B cell (primary cell): Measurements from ENCODE around the gene RAI1. TPM values are rescaled to one million over a fixed set of nuclear protein-coding genes. Genes with fewer than 3 reads are reported as not detected.

Source experiments
- ATAC-seq: fragments of 200-7000 bp; cut with Tn5 transposase; one replicate; pipeline ENCODE4 v1.10.0; 2021; ENCODE audit warnings: low read depth, mild to moderate bottlenecking, moderate number of reproducible peaks, moderate library complexity
- CTCF ChIA-PET: fragments of 350-600 bp; sonication (Branson Sonifier 250); formaldehyde crosslinking; loops from one replicate; lab custom pipeline; 2021; ENCODE audit warnings: antibody characterized with exemption, inconsistent platforms; lab: Charles Lee
- POLR2A ChIA-PET: fragments of 350-600 bp; sonication (Branson Sonifier 250); formaldehyde crosslinking; loops from one replicate; lab custom pipeline; 2021; ENCODE audit warnings: antibody characterized with exemption; lab: Charles Lee
- DNase-seq: peaks from one replicate; pipeline ENCODE4 v3.0.0; 2013
- H2AFZ ChIP-seq: 2 replicates; pipeline ENCODE4 v1.6.1; 2012; ENCODE audit warnings: mild to moderate bottlenecking, low read depth, low read length; ENCODE audit not compliant: insufficient read depth, poor library complexity, severe bottlenecking
- H3K27ac ChIP-seq, 2 donors: 1 replicate in 1 of 2; 2 replicates in 1 of 2; pipeline ENCODE4 v1.5.1; 2012 to 2013; ENCODE audit warnings: low read length in 2 of 2, mild to moderate bottlenecking in 2 of 2, moderate library complexity in 1 of 2
- H3K27me3 ChIP-seq, 4 experiments: fragments of 200-600 bp in 1 of 4; sonication (generic) in 1 of 4; replicated peaks in 1 of 4; 1 replicate in 2 of 4; 2 replicates in 2 of 4; pipeline versions ENCODE4 v1.6.1 to v1.7.0; 2013 to 2016; ENCODE audit warnings: low read length in 3 of 4, mild to moderate bottlenecking in 2 of 4, mixed read lengths in 1 of 4, moderate library complexity in 1 of 4; ENCODE audit not compliant: insufficient read depth in 4 of 4, control insufficient read depth in 3 of 4; ENCODE audit errors: control extremely low read depth in 1 of 4
- H3K36me3 ChIP-seq, 2 experiments: replicated peaks in 1 of 2; 1 replicate in 1 of 2; 2 replicates in 1 of 2; pipeline versions ENCODE4 v1.6.1 to v1.7.1; 2013; ENCODE audit warnings: low read length in 1 of 2; ENCODE audit not compliant: insufficient read depth in 2 of 2, control insufficient read depth in 1 of 2; ENCODE audit errors: control extremely low read depth in 1 of 2, extremely low read depth in 1 of 2
- H3K4me1 ChIP-seq, 2 donors: fragments of 200-600 bp in 1 of 2; sonication (generic) in 1 of 2; 1 replicate in 1 of 2; 2 replicates in 1 of 2; pipeline versions ENCODE4 v1.5.1 to v1.6.1; 2013 to 2017; ENCODE audit warnings: low read length in 2 of 2; ENCODE audit not compliant: control insufficient read depth in 2 of 2, insufficient read depth in 2 of 2
- H3K4me2 ChIP-seq: replicated peaks from 2 replicates; pipeline ENCODE3; 2012; ENCODE audit warnings: mild to moderate bottlenecking, low read depth, low read length; ENCODE audit not compliant: poor library complexity, severe bottlenecking
- H3K4me3 ChIP-seq, 5 experiments: fragments of 200-600 bp in 1 of 5; sonication (generic) in 1 of 5; 1 replicate in 3 of 5; 2 replicates in 2 of 5; pipeline versions ENCODE4 v1.5.1 to v1.7.0; 2011 to 2016; ENCODE audit warnings: low read length in 4 of 5, mild to moderate bottlenecking in 4 of 5, low read depth in 2 of 5, control low read depth in 1 of 5, moderate library complexity in 1 of 5; ENCODE audit not compliant: insufficient read depth in 1 of 5; ENCODE audit errors: control extremely low read depth in 1 of 5, extremely low read depth in 1 of 5
- H3K79me2 ChIP-seq: fragments of 200-600 bp; sonication (generic); one replicate; pipeline ENCODE4 v1.6.0; 2016; ENCODE audit warnings: low read length; ENCODE audit not compliant: control insufficient read depth, insufficient read depth
- H3K9ac ChIP-seq: fragments of 200-600 bp; sonication (generic); 2 replicates; pipeline ENCODE4 v1.6.1; 2017; ENCODE audit warnings: mild to moderate bottlenecking, low read length, moderate library complexity
- H3K9me3 ChIP-seq, 3 donors: one replicate each; pipeline versions ENCODE4 v1.6.1 to v1.7.1; 2013; ENCODE audit warnings: low read length in 2 of 3; ENCODE audit not compliant: control insufficient read depth in 2 of 3, insufficient read depth in 1 of 3; ENCODE audit errors: control extremely low read depth in 1 of 3
- H4K20me1 ChIP-seq: 2 replicates; pipeline ENCODE4 v1.6.0; 2012; ENCODE audit warnings: mild to moderate bottlenecking, low read length; ENCODE audit not compliant: insufficient read depth, control insufficient read depth, poor library complexity, severe bottlenecking
- H3K27ac Mint-ChIP-seq: one replicate; pipeline ENCODE4 v1.8.0; 2021; ENCODE audit warnings: mixed read lengths
- H3K27me3 Mint-ChIP-seq: one replicate; pipeline ENCODE4 v1.8.0; 2021; ENCODE audit warnings: mixed read lengths
- H3K4me1 Mint-ChIP-seq: one replicate; pipeline ENCODE4 v1.8.0; 2021; ENCODE audit warnings: mixed read lengths
- H3K4me3 Mint-ChIP-seq: one replicate; pipeline ENCODE4 v1.8.0; 2021; ENCODE audit warnings: mixed read lengths
- H3K9me3 Mint-ChIP-seq: one replicate; pipeline ENCODE4 v1.8.0; 2022; ENCODE audit warnings: mixed read lengths; ENCODE audit not compliant: insufficient read depth
- CTCF ChIP-seq: fragments of 200-600 bp; IDR thresholded peaks from one replicate; pipeline ENCODE4 v1.8.0; 2022; ENCODE audit warnings: antibody characterized with exemption, mild to moderate bottlenecking
- EZH2 ChIP-seq: IDR thresholded peaks from 2 replicates; pipeline ENCODE4 v1.6.1; 2012; ENCODE audit warnings: borderline replicate concordance, low read depth, mild to moderate bottlenecking, moderate library complexity, low read length; ENCODE audit not compliant: insufficient read depth, poor library complexity, severe bottlenecking
- WGBS: methylation state at CpG from one replicate; pipeline ENCODE4 v1.1.5; 2013; ENCODE audit warnings: missing lambda C conversion rate; ENCODE audit not compliant: insufficient coverage; 5-methylcytosine and 5-hydroxymethylcytosine counted together
- intact Hi-C: fragments of 100-400 bp; cut with micrococcal nuclease; formaldehyde crosslinking; loops from one replicate; pipeline ENCODE4 v1.10.0; 2022
- polyA plus RNA-seq: library from polyadenylated mRNA; depleted of rRNA; stranded (reverse); fragments of >200 nt; gene quantifications from 2 replicates; pipeline ENCODE4 v1.2.3, GENCODE V29; 2012
- total RNA-seq, 2 donors: library from RNA; stranded (reverse); fragments of 120-200 nt in 1 of 2; gene quantifications; 1 replicate in 1 of 2; 2 replicates in 1 of 2; pipeline versions ENCODE4 v1.2.3 to v1.2.4, GENCODE V29; 2013 to 2022

Gene RAI1
- total and polyA plus RNA-seq, 2 donors (not counting 1 experiment from before 2014, with no cell fraction given): 4.7 to 34.0 TPM

- no peaks in the 10 kb centered on the region for H3K27me3 ChIP-seq
- H2AFZ ChIP-seq: no peak overlapping the region
- H4K20me1 ChIP-seq: peaks cover 20% of the 10 kb centered on the region
- peak overlapping the region; percentile 66 for H3K27ac Mint-ChIP-seq
- no peaks in the 10 kb centered on the region for H3K9me3 ChIP-seq
- H3K4me1 ChIP-seq: peaks cover 27 to 45% of the 10 kb centered on the region in 2 donors
- H3K4me3 ChIP-seq: no peak overlapping the region
- no peak overlapping the region for H3K9ac ChIP-seq
- H3K36me3 ChIP-seq: no peaks in the 10 kb centered on the region
- H3K27ac ChIP-seq: no peak overlapping the region
- DNase-seq (no peak), ATAC-seq (no peak)
- peak overlapping the region; percentile 56 for H3K4me3 Mint-ChIP-seq
- ChIA-PET CTCF (interaction anchor here (0.7 to 1.1 kb wide), 3 partner anchors 9 to 13 kb away, joined by 3 read pairs; no protein-coding TSS in a partner anchor), POLR2A (interaction anchor here (1.0 kb wide), 1 partner anchor 19 kb away, joined by 3 read pairs; no protein-coding TSS in a partner anchor)
- intact Hi-C loops: no loop called here
- TF ChIP-seq EZH2 (no peak), CTCF (no peak)
- H3K79me2 ChIP-seq: peaks cover 37% of the 10 kb centered on the region
- H3K27me3 Mint-ChIP-seq: no peaks in the 10 kb centered on the region
- H3K4me1 Mint-ChIP-seq: peaks cover 43% of the 10 kb centered on the region
- no peaks in the 10 kb centered on the region for H3K9me3 Mint-ChIP-seq
- H3K4me2 ChIP-seq: no peak overlapping the region
- WGBS: 76% methylated on average over 5 of the region's 5 CpGs
These were observed 55.2 kb downstream of the RAI1 start for GRCh38 chr17:17736205-17737183.
